GM21526 (cell line): Measurements from ENCODE around the gene PPID.
A peak's percentile ranks its signal among the peaks of the same experiment; 100 is the strongest.
"Not testable (repeated sequence)": the region's sequence is repeated elsewhere in the genome, so short reads cannot be mapped to it uniquely, and the experiment has no call there.

ENCODE experiments used
- ATAC-seq: cut with Tn5 transposase; IDR thresholded peaks from one replicate; pipeline ENCODE4 v1.9.1; 2021; ENCODE audit warnings: moderate library complexity; ENCODE audit not compliant: unreplicated experiment, low FRiP score

The PPID gene

DNA sequence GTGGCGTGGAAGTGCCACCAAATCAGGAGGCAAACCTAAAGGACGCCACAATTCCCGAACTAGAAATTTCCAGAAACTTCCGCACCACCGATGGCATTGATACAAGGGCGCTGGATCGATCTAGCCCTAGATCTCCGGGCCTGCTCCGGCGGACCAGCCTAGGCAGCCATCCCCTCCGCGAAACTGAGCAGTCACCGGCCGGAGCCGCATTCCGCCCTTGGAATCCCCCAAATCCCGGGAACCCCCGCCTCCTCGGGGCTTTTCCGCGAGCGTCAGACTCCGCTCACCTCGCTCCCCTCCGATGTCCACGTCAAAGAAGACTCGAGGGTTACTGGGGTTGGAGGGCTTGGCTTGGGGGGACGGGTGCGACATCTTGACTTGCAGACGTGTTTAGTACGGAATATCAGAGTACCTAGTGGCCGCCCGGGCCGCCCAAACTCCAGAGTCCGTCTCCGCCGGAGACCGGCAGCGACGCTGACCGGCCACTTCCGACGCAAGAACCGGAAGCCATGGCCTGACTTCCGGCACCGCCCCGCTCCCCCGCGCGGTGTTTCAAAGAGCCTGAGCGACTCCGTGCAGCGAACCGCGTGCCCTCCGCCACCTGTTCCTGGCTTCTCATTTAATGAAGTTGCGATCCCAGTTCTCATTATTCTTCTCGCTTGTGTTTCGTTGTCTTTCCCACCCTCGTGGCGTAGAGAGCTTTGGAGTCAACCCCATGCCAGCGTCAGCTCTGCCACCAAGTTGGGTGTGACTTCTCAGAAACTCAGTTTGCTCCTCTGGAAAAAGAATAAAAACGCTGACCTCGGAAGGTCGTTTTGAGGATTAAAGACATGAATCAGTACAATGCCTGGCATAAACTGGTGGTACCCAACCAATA, at the start of gene PPID:
Gene PPID, minus strand, starts transcription at position 480 of the 877 bp plus-strand sequence. Its CDS starts 108 bp downstream, at position 372.
- ATAC-seq = peak; percentile 97

GRCh38 chr4:158771776-158772175, 48.6 kb upstream of the PPID start:
- no peak for ATAC-seq

DNA sequence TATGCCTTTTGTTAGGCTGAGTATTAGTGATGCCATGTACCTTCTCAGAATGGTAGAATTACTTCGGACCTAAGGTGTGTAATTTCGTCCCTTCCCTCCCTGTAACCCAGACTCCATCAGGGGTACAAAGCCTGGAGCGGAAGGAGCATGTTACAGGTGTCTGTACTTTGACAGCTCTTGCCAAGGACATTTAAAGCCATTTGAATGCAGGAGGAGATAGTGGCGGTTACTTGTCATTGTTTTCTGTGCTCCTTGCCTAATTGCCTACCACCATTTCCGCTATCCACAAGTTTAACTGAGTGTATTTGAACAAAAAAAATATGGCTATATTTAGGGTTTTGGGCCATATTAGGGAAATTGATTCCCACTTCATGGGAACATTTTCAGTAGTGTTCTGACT, 47.5 kb upstream of the PPID start:
- no peak for ATAC-seq

DNA sequence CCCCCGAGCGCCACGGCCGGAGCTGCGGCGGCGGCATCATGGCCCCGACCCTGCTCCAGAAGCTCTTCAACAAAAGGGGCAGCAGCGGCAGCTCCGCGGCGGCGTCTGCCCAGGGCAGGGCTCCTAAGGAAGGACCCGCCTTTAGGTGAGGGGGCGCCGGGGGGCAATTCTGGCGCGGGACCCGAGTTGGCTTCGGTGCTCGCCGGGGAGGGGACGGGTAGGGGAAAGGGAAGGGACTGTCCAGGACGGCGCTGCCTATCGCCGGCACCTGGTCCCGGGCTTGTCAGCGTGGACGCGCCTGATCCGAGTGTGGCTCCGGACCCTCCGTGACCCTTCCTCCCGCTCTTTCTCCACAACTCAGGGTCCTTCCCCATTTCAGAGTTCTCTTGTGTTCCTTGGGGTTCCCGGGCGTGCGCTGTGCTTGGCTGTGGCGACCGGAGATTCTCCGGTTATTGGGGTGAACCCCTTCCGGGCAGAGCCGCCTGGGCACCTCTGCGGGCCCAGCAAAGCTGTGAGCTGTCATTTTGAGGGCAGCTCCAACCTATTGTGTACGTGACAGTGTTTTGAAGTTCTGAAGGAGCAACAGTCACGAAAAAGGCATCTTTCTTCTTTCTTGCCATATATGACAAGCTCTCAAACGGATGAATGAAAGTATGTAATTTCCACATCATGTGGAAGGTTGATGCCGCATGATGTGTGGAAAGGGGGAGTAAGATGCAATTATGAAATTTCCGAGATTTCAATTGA, 46.2 kb upstream of the PPID start:
- ATAC-seq = peak; percentile 28

DNA sequence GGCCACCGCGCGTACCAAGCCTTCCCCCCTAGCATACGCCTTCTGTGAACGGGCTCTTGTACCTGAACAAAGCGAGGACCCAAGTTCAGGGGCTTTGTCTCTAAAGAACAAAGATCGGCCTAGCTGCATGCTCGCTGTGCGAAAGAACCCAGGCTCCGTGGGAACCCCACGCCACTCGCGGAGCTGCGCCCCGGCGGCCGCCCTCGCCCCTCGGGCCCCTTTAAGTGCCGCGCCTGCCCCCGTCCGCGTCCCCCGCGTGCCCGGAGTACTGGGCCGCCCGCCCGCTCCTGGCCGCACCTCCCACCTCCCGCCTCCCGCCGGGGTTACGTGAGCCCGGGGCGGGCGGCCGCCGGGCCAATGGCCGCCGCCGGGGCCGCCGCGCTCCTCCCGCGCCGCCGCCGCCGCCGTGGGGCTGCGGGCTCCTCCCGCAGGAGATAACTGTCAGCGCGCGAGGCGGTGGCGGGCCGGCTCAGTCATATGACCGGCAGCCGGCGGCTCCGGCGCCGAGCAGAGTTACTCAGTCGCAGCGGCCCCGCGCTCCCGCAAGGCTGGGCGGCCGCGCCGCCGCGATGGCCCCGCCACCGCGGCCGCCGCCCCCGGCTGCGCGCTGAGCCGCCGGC, 45.5 kb upstream of the PPID start, which contains the start of gene FNIP2:
Gene FNIP2, plus strand, starts transcription at position 472 of the 620 bp plus-strand sequence. CDS start 187 bp downstream, outside the sequence.
- peak; percentile 76 for ATAC-seq

DNA sequence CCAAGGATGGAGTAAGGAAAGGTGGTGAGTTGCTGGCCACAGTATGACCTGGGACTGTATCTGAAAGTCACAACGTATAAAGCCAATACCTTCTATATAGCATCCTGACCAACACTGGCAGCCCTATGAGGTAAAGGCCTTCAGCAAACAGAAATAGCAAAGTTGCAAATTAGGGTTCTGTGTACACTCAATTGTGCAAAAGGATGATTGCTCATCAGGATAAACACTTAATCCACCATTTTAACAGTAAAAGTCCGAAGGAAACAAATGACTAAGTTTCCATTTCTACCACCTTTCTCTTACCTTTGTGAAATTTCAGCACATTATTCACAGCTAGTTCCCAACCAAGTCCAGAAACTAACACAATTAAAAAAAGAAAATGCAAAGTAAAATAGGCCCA, 44.3 kb upstream of the PPID start:
- ATAC-seq = no peak

DNA sequence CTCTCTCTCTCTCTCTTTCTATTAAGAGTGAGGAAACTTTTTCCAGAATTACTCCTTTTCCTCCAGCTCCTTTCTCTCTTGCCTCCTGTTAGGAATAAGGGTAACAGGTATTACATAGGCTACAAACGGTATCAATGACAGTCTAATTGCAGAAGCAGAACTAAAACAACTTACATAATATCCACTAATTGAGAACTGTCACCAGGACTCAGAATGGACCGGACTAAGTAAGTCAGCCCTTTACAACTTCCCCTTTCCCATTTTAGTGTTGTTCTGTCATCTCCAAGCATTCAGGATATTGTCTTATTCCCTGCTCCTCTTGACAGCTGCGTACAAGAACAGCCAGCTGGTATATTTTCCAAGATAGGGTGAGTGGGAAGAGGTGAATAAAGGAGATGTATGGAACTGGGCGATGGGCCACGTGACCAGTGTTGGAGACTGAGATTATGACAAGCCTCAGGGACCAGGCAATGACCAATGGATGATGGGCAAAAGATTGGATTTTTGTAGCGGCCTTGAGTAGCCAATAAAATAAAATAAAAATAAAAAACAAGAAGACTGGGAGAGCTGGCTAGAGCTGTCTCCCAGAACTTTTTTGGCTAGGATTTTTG, 43.3 kb upstream of the PPID start:
- ATAC-seq = no peak

- ATAC-seq = no peak
Measured at GRCh38 chr4:158763462-158763861, 40.3 kb upstream of the PPID start.

DNA sequence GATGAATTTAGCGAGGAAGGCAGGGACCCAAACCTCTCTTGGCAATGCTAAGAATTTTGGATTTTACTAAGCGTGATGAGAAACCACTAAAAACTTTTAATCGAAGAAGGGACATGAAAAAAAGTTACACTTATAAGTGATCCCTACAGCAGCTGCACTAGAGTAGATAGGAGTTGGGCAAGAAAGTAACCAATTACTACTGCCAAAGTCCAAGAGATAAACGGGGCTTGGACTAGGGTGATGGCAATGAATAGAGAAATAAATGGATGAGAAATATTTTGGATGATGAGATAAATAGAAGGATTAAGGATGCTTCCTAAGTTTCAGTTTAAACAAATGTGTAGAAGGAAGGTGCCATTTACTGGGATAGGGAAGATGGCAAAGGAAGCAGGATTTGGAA, 39.4 kb upstream of the PPID start:
- no peak for ATAC-seq

DNA sequence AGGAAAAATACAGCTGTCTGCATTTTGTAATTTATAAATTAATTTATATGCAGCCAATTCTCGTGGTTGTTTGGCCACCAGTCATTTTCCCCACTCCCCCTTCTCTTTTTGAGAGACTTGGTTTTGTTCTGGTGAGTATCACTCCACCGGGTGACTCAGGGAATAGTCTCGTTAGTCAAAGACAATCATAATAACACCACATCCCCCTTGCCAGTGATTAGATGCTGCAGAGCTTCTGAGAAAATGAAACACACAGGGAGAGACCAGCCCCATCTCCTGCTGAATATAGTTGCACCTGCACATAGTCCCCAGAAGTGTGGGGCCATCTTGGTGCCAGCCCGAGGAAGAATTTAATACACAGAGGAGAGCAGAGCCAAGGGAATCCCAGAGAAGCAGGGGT, 37.7 kb upstream of the PPID start:
- no peak for ATAC-seq

DNA sequence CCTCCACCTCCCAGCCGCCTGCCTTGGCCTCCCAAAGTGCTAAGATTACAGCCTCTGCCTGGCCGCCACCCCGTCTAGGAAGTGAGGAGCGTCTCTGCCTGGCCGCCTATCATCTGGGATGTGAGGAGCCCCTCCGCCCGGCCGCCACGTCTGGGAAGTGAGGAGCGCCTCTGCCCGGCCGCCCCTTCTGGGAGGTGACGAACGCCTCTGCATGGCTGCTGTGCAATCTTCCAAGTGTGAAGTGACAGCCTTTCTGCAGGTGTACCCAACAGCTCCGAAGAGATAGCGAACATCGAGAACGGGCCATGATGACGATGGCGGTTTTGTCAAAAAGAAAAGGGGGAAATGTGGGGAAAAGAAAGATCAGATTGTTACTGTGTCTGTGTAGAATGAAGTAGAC, 36.3 kb upstream of the PPID start:
- ATAC-seq = not testable (repeated sequence)

DNA sequence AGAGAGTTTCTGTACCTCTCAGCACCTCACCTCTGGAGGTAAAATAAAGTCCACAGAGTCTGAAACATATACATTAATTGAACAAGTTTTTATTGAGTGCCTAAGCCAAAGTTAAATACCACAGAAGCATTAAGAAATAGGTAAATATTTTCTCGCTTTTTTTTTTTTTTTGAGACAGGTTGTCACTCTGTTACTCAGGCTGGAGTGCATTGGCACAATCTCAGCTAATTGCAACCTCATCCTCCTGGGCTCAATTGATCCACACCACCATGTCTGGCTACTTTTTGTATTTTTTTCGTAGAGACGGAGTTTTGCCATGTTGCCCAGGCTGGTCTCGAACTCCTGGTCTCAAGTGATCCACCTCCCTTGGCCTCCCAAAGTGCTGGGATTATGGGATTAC, 35.5 kb upstream of the PPID start:
- ATAC-seq = no peak

DNA sequence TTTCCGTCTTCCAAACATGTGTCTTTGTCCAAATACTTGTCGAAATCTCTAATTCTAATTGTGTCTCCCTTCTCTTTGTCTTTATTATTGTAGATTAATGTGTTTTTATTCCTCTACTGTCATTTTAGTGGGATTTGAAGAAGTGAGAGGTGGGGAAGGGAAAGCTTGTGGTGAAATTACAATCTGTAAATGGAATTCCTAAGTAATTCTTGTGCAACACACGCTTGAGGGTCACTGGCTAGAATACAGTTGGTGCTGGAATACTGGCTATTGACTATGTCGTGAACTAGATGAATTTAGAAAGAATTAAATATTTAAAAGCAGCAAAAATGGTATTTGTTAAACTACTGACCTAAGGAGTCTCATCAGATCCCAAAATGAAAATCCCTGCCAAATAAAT, 34.9 kb upstream of the PPID start:
- no peak for ATAC-seq

DNA sequence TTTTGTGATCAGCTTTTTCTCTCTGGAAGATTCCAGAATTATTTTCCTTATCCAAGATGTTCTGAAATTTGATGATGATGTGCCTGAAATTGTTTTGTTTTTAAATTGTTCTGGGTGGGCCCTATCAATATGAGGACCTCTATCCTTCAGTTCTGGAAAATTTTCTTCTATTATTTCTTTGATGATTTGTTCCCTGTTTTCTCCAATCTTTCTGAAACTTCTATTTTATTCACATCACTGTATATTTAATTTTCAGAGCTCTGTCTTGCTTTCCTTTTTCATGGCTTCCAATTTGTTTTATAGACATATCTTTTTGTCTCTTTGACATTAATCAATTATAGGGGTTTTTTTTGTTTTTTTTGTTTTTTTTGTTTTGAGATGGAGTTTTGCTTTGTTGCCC, 33.4 kb upstream of the PPID start:
- no peak for ATAC-seq

GRCh38 chr4:158755819-158756218, 32.6 kb upstream of the PPID start:
- ATAC-seq = not testable (repeated sequence)

DNA sequence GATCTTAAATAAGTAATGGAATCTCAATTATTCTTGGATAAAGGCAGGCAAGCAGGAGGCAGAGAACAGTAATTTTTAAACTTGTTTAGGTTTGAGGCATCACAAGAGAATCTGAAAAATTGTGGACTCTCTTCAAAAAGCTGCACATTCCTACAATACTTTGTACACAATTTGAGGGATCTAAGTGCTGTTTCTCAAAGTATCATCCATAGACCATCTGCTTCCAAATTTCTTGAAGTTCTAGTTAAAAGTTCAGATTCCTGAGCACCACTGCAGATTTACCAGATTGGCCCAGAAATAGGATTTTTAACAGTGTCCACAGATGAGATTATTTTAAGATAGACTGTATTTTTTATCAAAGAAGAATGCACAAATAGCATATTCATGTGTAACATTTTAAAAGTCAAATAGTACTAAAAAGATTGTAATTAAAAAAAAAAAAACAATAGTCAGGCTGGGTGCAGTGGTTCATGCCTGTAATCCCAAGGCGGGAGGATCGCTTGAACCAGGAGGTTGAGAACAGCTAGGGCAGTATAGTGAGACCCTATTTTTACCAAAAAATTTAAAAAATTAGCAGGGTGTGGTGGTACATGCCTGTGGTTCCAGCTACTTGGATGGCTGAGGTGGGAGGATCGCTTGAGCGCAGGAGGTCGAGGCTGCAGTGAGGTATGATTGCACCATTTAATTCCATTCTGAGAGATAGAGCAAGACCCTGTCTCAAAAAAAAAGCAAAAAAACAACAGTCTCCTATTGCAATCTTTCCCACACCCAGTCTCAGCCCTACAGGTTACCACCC, 31.4 kb upstream of the PPID start:
- ATAC-seq = no peak

GRCh38 chr4:158750379-158750778, 27.2 kb upstream of the PPID start:
- ATAC-seq = no peak

DNA sequence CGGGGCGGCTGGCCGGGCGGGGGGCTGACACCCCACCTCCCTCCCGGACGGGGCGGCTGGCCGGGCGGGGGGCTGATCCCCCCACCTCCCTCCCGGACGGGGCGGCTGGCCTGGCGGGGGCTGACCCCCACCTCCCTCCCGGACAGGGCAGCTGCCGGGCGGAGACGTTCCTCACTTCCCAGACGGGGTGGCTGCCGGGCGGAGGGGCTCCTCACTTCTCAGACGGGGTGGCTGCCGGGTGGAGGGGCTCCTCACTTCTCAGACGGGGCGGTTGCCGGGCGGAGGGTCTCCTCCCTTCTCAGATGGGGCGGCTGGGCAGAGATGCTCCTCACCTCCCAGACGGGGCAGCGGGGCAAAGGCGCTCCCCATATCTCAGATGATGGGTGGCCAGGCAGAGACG, 23.3 kb upstream of the PPID start:
- not testable (repeated sequence) for ATAC-seq

DNA sequence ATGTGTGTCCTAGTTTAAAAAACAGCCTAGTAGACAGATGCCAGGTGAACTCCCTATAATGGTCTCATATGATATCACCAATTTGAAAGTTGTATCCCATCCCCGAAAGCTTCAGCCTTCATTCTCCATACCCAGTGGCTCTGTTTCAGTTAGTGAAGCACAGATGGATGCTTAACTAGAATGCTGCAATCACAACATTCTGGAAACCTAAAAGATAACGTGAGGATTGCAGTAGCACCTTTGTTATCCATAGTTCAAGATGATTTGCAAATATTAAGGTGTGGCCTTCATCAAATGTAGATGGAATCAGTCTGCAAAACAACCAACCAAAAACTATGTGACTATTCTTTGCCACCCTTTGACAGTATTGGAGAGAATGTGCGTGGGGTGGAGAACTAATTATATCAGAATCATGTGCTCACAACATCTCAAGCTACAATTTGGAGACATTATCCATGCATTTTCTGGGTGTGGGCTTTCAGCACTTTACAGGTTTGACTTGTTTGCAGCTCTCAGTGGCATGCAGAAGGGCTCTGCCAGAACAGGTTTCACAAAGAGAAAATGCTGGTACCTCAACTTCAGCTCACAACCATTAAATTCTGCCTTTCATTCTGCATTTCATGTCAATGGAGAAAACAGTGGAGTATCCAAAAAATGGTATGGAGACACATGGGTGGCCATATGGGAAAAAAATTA, 18.3 kb upstream of the PPID start:
- no peak for ATAC-seq
